Measurements from ENCODE around the gene AHI1. TPM values are rescaled to one million over a fixed set of nuclear protein-coding genes. Genes with fewer than 3 reads are reported as not detected.

Gene AHI1
- total RNA-seq, 1 donor from 2014 or later: 14.2 TPM

DNA sequence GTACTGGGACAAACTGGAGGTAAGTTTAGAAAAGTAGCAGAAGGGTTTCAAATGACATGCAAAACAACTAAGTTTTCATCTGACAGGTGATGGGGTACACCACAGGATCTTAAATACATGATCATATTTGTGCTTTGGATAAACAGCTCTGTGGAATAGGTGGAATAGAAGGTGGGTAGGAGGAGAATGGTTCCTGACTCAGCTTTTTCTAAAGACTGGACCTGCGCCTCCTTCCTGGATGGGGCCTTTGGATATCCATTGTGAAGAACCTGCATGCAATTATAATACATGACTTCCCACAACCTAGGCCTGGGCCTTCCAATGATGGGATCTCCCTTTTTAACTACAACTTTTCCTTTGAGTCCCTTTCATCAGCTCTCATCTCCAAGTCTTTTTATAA, 145.9 kb downstream of the AHI1 start:
- no peaks in the 10 kb centered on the region for H3K9me3 Mint-ChIP-seq (ENCODE audit: unreplicated experiment)
- no peak overlapping the region for H3K4me2 ChIP-seq (ENCODE audit: low read length)
- TF ChIP-seq EZH2 (IDR thresholded peaks at IDR 0.05; ENCODE audit: insufficient read depth, low read length): no peak
- TF ChIP-seq, protein P1, sequence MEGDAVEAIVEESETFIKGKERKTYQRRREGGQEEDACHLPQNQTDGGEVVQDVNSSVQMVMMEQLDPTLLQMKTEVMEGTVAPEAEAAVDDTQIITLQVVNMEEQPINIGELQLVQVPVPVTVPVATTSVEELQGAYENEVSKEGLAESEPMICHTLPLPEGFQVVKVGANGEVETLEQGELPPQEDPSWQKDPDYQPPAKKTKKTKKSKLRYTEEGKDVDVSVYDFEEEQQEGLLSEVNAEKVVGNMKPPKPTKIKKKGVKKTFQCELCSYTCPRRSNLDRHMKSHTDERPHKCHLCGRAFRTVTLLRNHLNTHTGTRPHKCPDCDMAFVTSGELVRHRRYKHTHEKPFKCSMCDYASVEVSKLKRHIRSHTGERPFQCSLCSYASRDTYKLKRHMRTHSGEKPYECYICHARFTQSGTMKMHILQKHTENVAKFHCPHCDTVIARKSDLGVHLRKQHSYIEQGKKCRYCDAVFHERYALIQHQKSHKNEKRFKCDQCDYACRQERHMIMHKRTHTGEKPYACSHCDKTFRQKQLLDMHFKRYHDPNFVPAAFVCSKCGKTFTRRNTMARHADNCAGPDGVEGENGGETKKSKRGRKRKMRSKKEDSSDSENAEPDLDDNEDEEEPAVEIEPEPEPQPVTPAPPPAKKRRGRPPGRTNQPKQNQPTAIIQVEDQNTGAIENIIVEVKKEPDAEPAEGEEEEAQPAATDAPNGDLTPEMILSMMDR (IDR thresholded peaks at IDR 0.05; ENCODE audit: insufficient read depth, low read depth, low read length): no peak
- no peak overlapping the region for H3K4me3 ChIP-seq (ENCODE audit: insufficient read depth, low read depth, low read length)
- no peak overlapping the region for H3K27ac ChIP-seq (ENCODE audit: low read depth, low read length)
- FAIRE-seq (no peak), DNase-seq (ENCODE audit: low read depth) (no peak)
- no peaks in the 10 kb centered on the region for H3K36me3 Mint-ChIP-seq (ENCODE audit: low read depth, unreplicated experiment)
- no peak overlapping the region for H2AFZ ChIP-seq (ENCODE audit: low read depth, low read length)
- no peak overlapping the region for H3K27ac Mint-ChIP-seq (ENCODE audit: unreplicated experiment)
- no peaks in the 10 kb centered on the region for H3K27me3 ChIP-seq (ENCODE audit: insufficient read depth, low read length)
- no peak overlapping the region for H3K4me3 Mint-ChIP-seq (ENCODE audit: unreplicated experiment)
- H3K4me1 ChIP-seq (ENCODE audit: insufficient read depth, low read length): peaks cover 7% of the 10 kb centered on the region
- H3K36me3 ChIP-seq (ENCODE audit: insufficient read depth, low read length): no peaks in the 10 kb centered on the region
- no peaks in the 10 kb centered on the region for H3K9me3 ChIP-seq (ENCODE audit: insufficient read depth, low read depth, low read length)
- H3K9ac ChIP-seq (ENCODE audit: low read length): no peak overlapping the region
- no peaks in the 10 kb centered on the region for H4K20me1 ChIP-seq (ENCODE audit: insufficient read depth, low read length)
- H3K27me3 Mint-ChIP-seq (ENCODE audit: low read depth, unreplicated experiment): no peaks in the 10 kb centered on the region
- peaks cover 9% of the 10 kb centered on the region for H3K4me1 Mint-ChIP-seq (ENCODE audit: low read depth, unreplicated experiment)
- peaks cover 6% of the 10 kb centered on the region for H3K79me2 ChIP-seq (ENCODE audit: insufficient read depth, low read length)

GRCh38 chr6:135347887-135348286, 149.7 kb downstream of the AHI1 start:
- Histone ChIP-seq H4K20me1 (ENCODE audit: insufficient read depth, low read length) (no peaks in the 10 kb centered on the region), H3K36me3 (ENCODE audit: insufficient read depth, low read length) (no peaks in the 10 kb centered on the region), H2AFZ (ENCODE audit: low read depth, low read length) (no peak overlapping the region), H3K27me3 (ENCODE audit: insufficient read depth, low read length) (no peaks in the 10 kb centered on the region), H3K9ac (ENCODE audit: low read length) (no peak overlapping the region), H3K9me3 (ENCODE audit: insufficient read depth, low read depth, low read length) (no peaks in the 10 kb centered on the region), H3K27ac (ENCODE audit: low read depth, low read length) (no peak overlapping the region), H3K79me2 (ENCODE audit: insufficient read depth, low read length) (peaks cover 7% of the 10 kb centered on the region), H3K4me1 (ENCODE audit: insufficient read depth, low read length) (peaks cover 9% of the 10 kb centered on the region), H3K4me2 (ENCODE audit: low read length) (no peak overlapping the region), H3K4me3 (ENCODE audit: insufficient read depth, low read depth, low read length) (no peak overlapping the region)
- no peaks in the 10 kb centered on the region for H3K27me3 Mint-ChIP-seq (ENCODE audit: low read depth, unreplicated experiment)
- H3K9me3 Mint-ChIP-seq (ENCODE audit: unreplicated experiment): no peaks in the 10 kb centered on the region
- H3K27ac Mint-ChIP-seq (ENCODE audit: unreplicated experiment): no peak overlapping the region
- no peaks in the 10 kb centered on the region for H3K36me3 Mint-ChIP-seq (ENCODE audit: low read depth, unreplicated experiment)
- DNase-seq (ENCODE audit: low read depth) (no peak), FAIRE-seq (no peak)
- peaks cover 12% of the 10 kb centered on the region for H3K4me1 Mint-ChIP-seq (ENCODE audit: low read depth, unreplicated experiment)
- H3K4me3 Mint-ChIP-seq (ENCODE audit: unreplicated experiment): no peak overlapping the region
- TF ChIP-seq EZH2 (IDR thresholded peaks at IDR 0.05; ENCODE audit: insufficient read depth, low read length): no peak
- TF ChIP-seq, protein P1 (IDR thresholded peaks at IDR 0.05; ENCODE audit: insufficient read depth, low read depth, low read length): no peak

- Mint-ChIP-seq H3K27ac (ENCODE audit: unreplicated experiment) (no peak overlapping the region), H3K27me3 (ENCODE audit: low read depth, unreplicated experiment) (no peaks in the 10 kb centered on the region), H3K4me3 (ENCODE audit: unreplicated experiment) (no peak overlapping the region), H3K36me3 (ENCODE audit: low read depth, unreplicated experiment) (no peaks in the 10 kb centered on the region), H3K4me1 (ENCODE audit: low read depth, unreplicated experiment) (peaks cover 12% of the 10 kb centered on the region), H3K9me3 (ENCODE audit: unreplicated experiment) (no peaks in the 10 kb centered on the region)
- Histone ChIP-seq H3K27me3 (ENCODE audit: insufficient read depth, low read length) (no peaks in the 10 kb centered on the region), H4K20me1 (ENCODE audit: insufficient read depth, low read length) (no peaks in the 10 kb centered on the region), H3K4me2 (ENCODE audit: low read length) (peak overlapping the region; percentile 48), H3K4me3 (ENCODE audit: insufficient read depth, low read depth, low read length) (no peak overlapping the region), H3K79me2 (ENCODE audit: insufficient read depth, low read length) (peaks cover 7% of the 10 kb centered on the region), H3K36me3 (ENCODE audit: insufficient read depth, low read length) (no peaks in the 10 kb centered on the region), H3K4me1 (ENCODE audit: insufficient read depth, low read length) (peaks cover 9% of the 10 kb centered on the region), H3K27ac (ENCODE audit: low read depth, low read length) (peak overlapping the region; percentile 31), H3K9me3 (ENCODE audit: insufficient read depth, low read depth, low read length) (no peaks in the 10 kb centered on the region), H3K9ac (ENCODE audit: low read length) (no peak overlapping the region), H2AFZ (ENCODE audit: low read depth, low read length) (no peak overlapping the region)
- no peak for FAIRE-seq
- DNase-seq (ENCODE audit: low read depth): peak; percentile 87
- no peak for TF ChIP-seq EZH2 (IDR thresholded peaks at IDR 0.05; ENCODE audit: insufficient read depth, low read length)
- TF ChIP-seq, protein P1 (IDR thresholded peaks at IDR 0.05; ENCODE audit: insufficient read depth, low read depth, low read length): no peak
These were observed 150.8 kb downstream of the AHI1 start for GRCh38 chr6:135346747-135347146.

Data from astrocyte (in vitro differentiated cells and primary cell).